GM19035 (cell line): Measurements from ENCODE around the gene RTP3.
"Not testable (repeated sequence)": the region's sequence is repeated elsewhere in the genome, so short reads cannot be mapped to it uniquely, and the experiment has no call there.

ENCODE experiments used
- ATAC-seq: cut with Tn5 transposase; IDR thresholded peaks from one replicate; pipeline ENCODE4 v1.9.1; 2021; ENCODE audit not compliant: unreplicated experiment

The RTP3 gene

DNA sequence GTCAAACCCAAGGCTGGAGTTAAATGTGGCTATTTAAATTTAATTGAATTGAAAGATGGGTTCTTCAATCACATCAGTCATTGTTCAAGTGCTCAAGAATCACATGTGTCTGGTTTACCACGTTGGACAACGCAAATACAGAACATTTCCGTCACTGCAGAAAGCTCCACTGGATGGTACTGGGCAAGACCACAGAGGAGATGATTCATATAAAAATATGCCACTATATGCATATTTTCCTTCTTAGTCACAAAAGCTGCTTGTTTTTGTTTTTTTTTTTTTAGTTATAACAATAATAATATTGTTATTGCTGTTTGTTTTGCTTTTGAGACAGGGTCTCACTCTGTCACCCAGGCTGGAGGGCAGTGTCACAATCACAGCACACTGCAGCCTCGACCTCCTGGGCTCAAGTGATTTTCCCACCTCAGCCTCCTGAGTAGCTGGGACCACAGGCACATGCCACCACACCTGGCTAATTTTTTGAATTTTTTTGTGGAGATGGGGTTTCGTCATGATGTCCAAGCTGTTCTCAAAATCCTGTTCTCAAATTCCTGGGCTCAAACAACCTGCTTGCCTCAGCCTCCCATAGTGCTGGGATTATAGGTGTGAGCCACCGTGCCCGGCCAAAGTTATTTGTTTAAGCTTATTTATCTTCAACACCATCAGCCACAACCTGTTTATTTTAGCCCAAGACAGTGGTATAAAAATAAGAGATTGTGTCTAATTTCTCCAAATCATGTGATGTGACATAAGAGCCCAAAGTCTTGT, 19.4 kb downstream of the RTP3 start:
- ATAC-seq = no peak

- ATAC-seq = no peak
These were observed 20.0 kb downstream of the RTP3 start for GRCh38 chr3:46517784-46518181.

GRCh38 chr3:46519952-46520351, 22.2 kb downstream of the RTP3 start:
- no peak for ATAC-seq

GRCh38 chr3:46520531-46520930, 22.8 kb downstream of the RTP3 start:
- ATAC-seq = no peak

GRCh38 chr3:46521096-46521495, 23.3 kb downstream of the RTP3 start:
- ATAC-seq = no peak

- not testable (repeated sequence) for ATAC-seq
These were observed 24.4 kb downstream of the RTP3 start for GRCh38 chr3:46522201-46522600.

GRCh38 chr3:46523556-46523955, 25.8 kb downstream of the RTP3 start:
- no peak for ATAC-seq

DNA sequence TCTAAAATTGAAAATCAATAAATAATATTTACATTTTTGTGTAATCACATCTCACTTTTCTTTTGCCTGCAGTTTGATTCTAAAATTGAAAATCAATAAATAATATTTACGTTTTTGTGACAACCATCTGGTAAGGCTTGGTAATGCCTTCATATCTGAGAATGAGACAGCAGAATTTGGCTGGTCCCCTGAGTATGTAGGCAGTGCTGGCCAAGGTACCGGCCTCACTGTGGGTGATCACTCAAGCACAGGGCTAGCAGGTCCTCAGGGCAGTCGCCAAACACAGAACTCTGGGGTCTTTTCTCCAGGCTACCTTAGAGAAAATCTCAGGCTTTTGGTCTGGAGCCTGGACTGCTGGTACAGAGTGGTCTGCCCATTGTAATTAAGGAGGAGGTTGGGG, 26.2 kb downstream of the RTP3 start:
- ATAC-seq = no peak

GRCh38 chr3:46524832-46525231, 27.1 kb downstream of the RTP3 start:
- no peak for ATAC-seq

GRCh38 chr3:46527239-46527638, 29.5 kb downstream of the RTP3 start:
- no peak for ATAC-seq

DNA sequence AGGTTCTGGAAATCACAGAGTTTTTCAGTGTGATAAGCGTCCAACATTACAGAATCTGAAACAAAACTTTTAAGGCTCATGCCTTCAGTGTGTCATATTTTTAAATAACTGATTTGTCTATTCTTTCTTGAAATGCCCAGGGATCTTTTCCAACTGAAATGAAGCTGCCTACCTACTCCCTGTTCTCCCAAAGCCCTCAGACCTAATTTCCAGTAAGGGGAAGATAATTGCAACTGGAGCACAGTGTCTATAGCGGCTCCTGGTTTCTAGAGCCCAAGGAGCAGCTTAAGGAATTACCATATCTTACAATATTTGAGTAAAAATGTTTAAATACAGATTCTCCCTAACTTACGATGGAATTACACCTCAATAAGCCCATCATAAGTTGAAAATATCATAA, 35.3 kb downstream of the RTP3 start:
- no peak for ATAC-seq

DNA sequence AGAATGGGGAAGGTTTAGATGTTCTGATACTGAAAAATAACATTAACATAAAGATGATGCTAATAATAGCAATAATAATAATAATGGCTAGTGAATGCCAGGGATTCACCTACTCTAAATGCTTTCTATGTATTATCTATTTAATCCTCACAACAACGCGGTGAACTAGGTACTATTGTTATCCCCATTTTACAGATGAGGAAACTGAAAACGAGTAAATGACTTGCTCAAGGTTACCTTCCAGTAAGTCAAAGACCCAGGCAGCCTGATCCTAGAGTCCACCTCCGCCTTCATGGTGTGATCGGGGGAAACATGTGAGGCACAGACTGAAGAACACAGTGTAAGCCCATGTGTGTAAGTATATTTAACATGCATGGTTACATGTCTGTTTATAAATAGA, 38.0 kb downstream of the RTP3 start:
- ATAC-seq = no peak

DNA sequence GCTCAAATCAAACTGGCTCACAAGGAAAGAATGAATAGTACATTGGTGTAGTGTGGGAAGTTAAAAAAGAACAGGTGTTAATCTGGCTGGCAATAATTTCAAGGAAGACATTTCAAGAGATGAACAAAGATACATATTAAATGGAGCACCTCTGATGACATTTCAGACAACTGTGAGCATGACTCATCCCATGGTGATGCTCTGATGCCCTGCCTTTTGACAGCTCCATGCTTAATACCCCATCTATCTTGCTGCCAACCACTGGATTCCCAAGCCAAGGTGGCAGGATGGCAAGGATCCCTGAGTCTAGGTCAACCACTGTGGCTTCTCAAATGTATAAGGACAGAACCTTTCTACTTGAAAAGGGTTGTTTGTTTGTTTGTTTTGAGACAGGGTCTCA, 39.0 kb downstream of the RTP3 start:
- ATAC-seq = no peak

DNA sequence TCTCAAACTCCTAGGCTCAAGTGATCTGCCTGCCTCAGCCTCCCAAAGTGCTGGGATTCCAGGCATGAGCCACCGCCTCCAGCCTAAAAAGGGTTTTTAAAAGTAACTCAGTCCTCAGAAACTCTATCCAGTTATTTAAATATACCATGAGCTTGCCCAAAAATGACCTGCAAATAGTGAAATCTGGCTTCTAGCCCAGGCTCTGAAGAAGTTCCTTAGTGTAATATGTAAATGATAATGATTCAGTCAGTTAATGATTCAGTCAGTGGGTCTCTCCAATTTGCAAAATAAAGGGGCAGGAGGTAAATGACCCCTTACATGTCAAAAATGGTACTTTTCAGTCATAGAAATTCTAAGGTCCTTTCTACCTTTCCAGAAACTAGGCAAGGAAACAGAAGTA, 39.5 kb downstream of the RTP3 start:
- no peak for ATAC-seq

GRCh38 chr3:46537779-46538178, 40.0 kb downstream of the RTP3 start:
- no peak for ATAC-seq

- peak; percentile 6 for ATAC-seq
These were observed 40.6 kb downstream of the RTP3 start for GRCh38 chr3:46538425-46538802.

GRCh38 chr3:46538803-46539442, 41.1 kb downstream of the RTP3 start:
- peak; percentile 84 for ATAC-seq

- ATAC-seq = no peak
These were observed 41.7 kb downstream of the RTP3 start for GRCh38 chr3:46539443-46540005.

GRCh38 chr3:46540550-46540949, 42.8 kb downstream of the RTP3 start:
- ATAC-seq = no peak

GRCh38 chr3:46541835-46542234, 44.1 kb downstream of the RTP3 start:
- ATAC-seq = no peak

GRCh38 chr3:46542344-46542743, 44.6 kb downstream of the RTP3 start:
- ATAC-seq = no peak

DNA sequence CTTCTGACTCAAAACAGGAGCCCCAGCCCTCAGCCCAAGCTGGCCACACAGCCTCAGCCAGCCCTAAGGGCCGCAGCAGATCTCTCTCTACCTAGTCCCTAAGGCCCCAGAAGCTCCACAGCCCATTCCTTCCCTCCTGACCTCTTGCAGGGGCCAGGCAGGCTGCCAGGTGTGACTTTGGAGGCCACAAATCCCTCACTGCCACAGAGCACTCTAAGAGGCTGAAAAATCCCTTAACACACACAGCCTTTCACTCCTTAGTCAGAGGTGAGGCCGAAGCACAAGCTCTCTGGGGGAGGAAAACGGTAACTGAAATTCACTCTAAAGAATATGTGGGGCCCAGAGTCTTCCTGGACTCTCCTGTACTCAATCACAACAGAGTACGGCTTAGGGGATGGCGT, 45.0 kb downstream of the RTP3 start:
- ATAC-seq = no peak
